ENCODE measurements around the gene RTKN2.
A peak's percentile ranks its signal among the peaks of the same experiment; 100 is the strongest.

Gene RTKN2

GRCh38 chr10:62278441-62278910 is 9.8 kb upstream of the RTKN2 start:
- Histone ChIP-seq H3K27me3 (replicated peaks) (no peaks in the 10 kb centered on the region), H3K36me3 (replicated peaks) (no peaks in the 10 kb centered on the region), H3K4me3 (ENCODE audit: low read depth, low read length) (no peak overlapping the region), H3K27ac (no peak overlapping the region)
- peak; percentile 5 for DNase-seq
- no peak for TF ChIP-seq CTCF (IDR thresholded peaks at IDR 0.05; ENCODE audit: low read depth, low read length, missing control alignments)
- in situ Hi-C loops (cut with HindIII; ENCODE audit: low pct_ligation_motif_present, low sequenced_read_pairs), result no loop called here

- no peak overlapping the region for H3K27ac ChIP-seq
- TF ChIP-seq CTCF (IDR thresholded peaks at IDR 0.05; ENCODE audit: low read depth, low read length, missing control alignments), result no peak
- DNase-seq, result no peak
- no peak overlapping the region for H3K4me3 ChIP-seq (ENCODE audit: low read depth, low read length)
- no peaks in the 10 kb centered on the region for H3K27me3 ChIP-seq (replicated peaks)
- in situ Hi-C loops (cut with HindIII; ENCODE audit: low pct_ligation_motif_present, low sequenced_read_pairs), result no loop called here
- H3K36me3 ChIP-seq (replicated peaks), result no peaks in the 10 kb centered on the region
Observed at GRCh38 chr10:62277971-62278370, 9.3 kb upstream of the RTKN2 start.

- Histone ChIP-seq H3K27ac (no peak overlapping the region), H3K36me3 (replicated peaks) (no peaks in the 10 kb centered on the region), H3K27me3 (replicated peaks) (no peaks in the 10 kb centered on the region), H3K4me3 (ENCODE audit: low read depth, low read length) (no peak overlapping the region)
- DNase-seq, result no peak
- no peak for TF ChIP-seq CTCF (IDR thresholded peaks at IDR 0.05; ENCODE audit: low read depth, low read length, missing control alignments)
- in situ Hi-C loops (cut with HindIII; ENCODE audit: low pct_ligation_motif_present, low sequenced_read_pairs), result no loop called here
Observed at GRCh38 chr10:62270020-62270419, 1.4 kb upstream of the RTKN2 start.

- in situ Hi-C loops (cut with HindIII; ENCODE audit: low pct_ligation_motif_present, low sequenced_read_pairs), result no loop called here
- DNase-seq, result no peak
- Histone ChIP-seq H3K27me3 (replicated peaks) (no peaks in the 10 kb centered on the region), H3K36me3 (replicated peaks) (no peaks in the 10 kb centered on the region), H3K4me3 (ENCODE audit: low read depth, low read length) (peak overlapping the region; percentile 73), H3K27ac (no peak overlapping the region)
- no peak for TF ChIP-seq CTCF (IDR thresholded peaks at IDR 0.05; ENCODE audit: low read depth, low read length, missing control alignments)
Observed at GRCh38 chr10:62268027-62268398, 631 bp downstream of the RTKN2 start.

- in situ Hi-C loops (cut with HindIII; ENCODE audit: low pct_ligation_motif_present, low sequenced_read_pairs), result no loop called here
- no peaks in the 10 kb centered on the region for H3K36me3 ChIP-seq (replicated peaks)
- no peak for TF ChIP-seq CTCF (IDR thresholded peaks at IDR 0.05; ENCODE audit: low read depth, low read length, missing control alignments)
- no peak overlapping the region for H3K27ac ChIP-seq
- H3K27me3 ChIP-seq (replicated peaks), result no peaks in the 10 kb centered on the region
- no peak for DNase-seq
- no peak overlapping the region for H3K4me3 ChIP-seq (ENCODE audit: low read depth, low read length)
Observed at GRCh38 chr10:62266611-62267010, 2.0 kb downstream of the RTKN2 start.

GRCh38 chr10:62266147-62266546 is 2.5 kb downstream of the RTKN2 start:
- in situ Hi-C loops (cut with HindIII; ENCODE audit: low pct_ligation_motif_present, low sequenced_read_pairs), result no loop called here
- DNase-seq, result no peak

More at GRCh38 chr10:62266147-62266546, 2.5 kb downstream of the RTKN2 start:
- TF ChIP-seq CTCF (IDR thresholded peaks at IDR 0.05; ENCODE audit: low read depth, low read length, missing control alignments), result no peak
- H3K4me3 ChIP-seq (ENCODE audit: low read depth, low read length), result no peak overlapping the region
- H3K36me3 ChIP-seq (replicated peaks), result no peaks in the 10 kb centered on the region
- H3K27ac ChIP-seq, result no peak overlapping the region
- no peaks in the 10 kb centered on the region for H3K27me3 ChIP-seq (replicated peaks)

All from brain microvascular endothelial cell (primary cell).